Endodermal cell (in vitro differentiated cells): ENCODE data around the gene SIK2. TPM values are rescaled to one million over a fixed set of nuclear protein-coding genes. Genes with fewer than 3 reads are reported as not detected.

Source experiments
- DNase-seq: peaks from one replicate; pipeline ENCODE4 v3.0.0-alpha.2; 2017
- H3K27ac ChIP-seq: 2 replicates; pipeline ENCODE4 v1.5.1; 2013; ENCODE audit warnings: mild to moderate bottlenecking, low read depth, low read length, moderate library complexity
- H3K27me3 ChIP-seq: 2 replicates; pipeline ENCODE4 v1.6.1; 2013; ENCODE audit warnings: mild to moderate bottlenecking, low read length, moderate library complexity; ENCODE audit not compliant: insufficient read depth, control insufficient read depth, poor library complexity, severe bottlenecking
- H3K36me3 ChIP-seq: 2 replicates; pipeline ENCODE4 v1.7.0; 2013; ENCODE audit warnings: mild to moderate bottlenecking, low read length, moderate library complexity; ENCODE audit not compliant: control insufficient read depth, insufficient read depth
- H3K4me1 ChIP-seq: one replicate; pipeline ENCODE4 v1.7.0; 2013; ENCODE audit warnings: low read length; ENCODE audit not compliant: control insufficient read depth, insufficient read depth
- H3K4me3 ChIP-seq: 2 replicates; pipeline ENCODE4 v1.5.1; 2013; ENCODE audit warnings: mild to moderate bottlenecking, low read length, moderate library complexity
- H3K9ac ChIP-seq: 2 replicates; pipeline ENCODE4 v1.6.1; 2013; ENCODE audit warnings: mild to moderate bottlenecking, low read length, moderate library complexity; ENCODE audit not compliant: poor library complexity, severe bottlenecking; ENCODE audit errors: extremely low read depth
- H3K9me3 ChIP-seq: 2 replicates; pipeline ENCODE4 v1.6.1; 2013; ENCODE audit warnings: mild to moderate bottlenecking, low read length, moderate library complexity; ENCODE audit not compliant: control insufficient read depth
- H3K27ac Mint-ChIP-seq: 2 replicates; pipeline ENCODE4 v1.8.0; 2020; ENCODE audit warnings: mixed read lengths
- H3K27me3 Mint-ChIP-seq: 2 replicates; pipeline ENCODE4 v1.8.0; 2021; ENCODE audit warnings: mild to moderate bottlenecking, mixed read lengths; ENCODE audit not compliant: insufficient read depth
- H3K36me3 Mint-ChIP-seq: 2 replicates; pipeline ENCODE4 v1.8.0; 2020; ENCODE audit warnings: low read depth, mixed read lengths
- H3K4me1 Mint-ChIP-seq: 2 replicates; pipeline ENCODE4 v1.8.0; 2020; ENCODE audit warnings: mixed read lengths
- H3K4me3 Mint-ChIP-seq: 2 replicates; pipeline ENCODE4 v1.8.0; 2020; ENCODE audit warnings: mild to moderate bottlenecking, moderate library complexity, mixed read lengths
- H3K9me3 Mint-ChIP-seq: 2 replicates; pipeline ENCODE4 v1.8.0; 2020; ENCODE audit warnings: mild to moderate bottlenecking, mixed read lengths
- CTCF ChIP-seq: fragments of 200-600 bp; sonication (generic); conservative IDR thresholded peaks from 2 replicates; pipeline ENCODE4 v1.5.0; 2021; ENCODE audit warnings: antibody characterized with exemption, mild to moderate bottlenecking
- WGBS, 2 experiments: methylation state at CpG; one replicate each; pipeline versions ENCODE4 v1.1.5 to v1.1.7; 2013; ENCODE audit warnings: missing lambda C conversion rate in 2 of 2, mixed read lengths in 1 of 2; ENCODE audit not compliant: insufficient coverage in 1 of 2, insufficient read length in 1 of 2; 5-methylcytosine and 5-hydroxymethylcytosine counted together
- total RNA-seq, 2 donors: library from RNA; stranded (reverse); fragmentation: NEBNext Ultra II Directional in 1 of 2; extraction: Animal tissue kit (Norgen Biotek cat#: 25700) in 1 of 2; gene quantifications; 2 replicates in 1 of 2; 3 replicates in 1 of 2; pipeline ENCODE4 v1.2.1, GENCODE V29; 2021

SIK2 gene
- total RNA-seq, 2 donors from 2014 or later, result 13.2 to 13.4 TPM

- no peak overlapping the region for H3K9ac ChIP-seq
- no peaks in the 10 kb centered on the region for H3K36me3 ChIP-seq
- TF ChIP-seq CTCF, result no peak
- H3K9me3 ChIP-seq, result peaks cover 5% of the 10 kb centered on the region
- Mint-ChIP-seq H3K9me3 (peaks cover 7% of the 10 kb centered on the region), H3K36me3 (no peaks in the 10 kb centered on the region), H3K27me3 (no peaks in the 10 kb centered on the region), H3K4me3 (no peak overlapping the region), H3K27ac (no peak overlapping the region), H3K4me1 (peaks cover 18% of the 10 kb centered on the region)
- WGBS, 2 experiments, result 100% methylated on average over 2 of the region's 2 CpGs; no CpG with 5 or more reads in 1 of the 2 experiments
- no peak for DNase-seq
- H3K4me1 ChIP-seq, result peaks cover 4% of the 10 kb centered on the region
- H3K4me3 ChIP-seq, result no peak overlapping the region
- H3K27me3 ChIP-seq, result no peaks in the 10 kb centered on the region
- no peak overlapping the region for H3K27ac ChIP-seq
Observed at GRCh38 chr11:111589114-111589513, 13.1 kb upstream of the SIK2 start.

GRCh38 chr11:111589886-111590499 lies 12.3 kb upstream of the SIK2 start:
- 91 to 98% methylated on average over 2 to 5 of the region's 5 CpGs for WGBS, 2 experiments
- Mint-ChIP-seq H3K4me3 (no peak overlapping the region), H3K27me3 (no peaks in the 10 kb centered on the region), H3K9me3 (peaks cover 7% of the 10 kb centered on the region), H3K27ac (no peak overlapping the region), H3K4me1 (peaks cover 15% of the 10 kb centered on the region), H3K36me3 (no peaks in the 10 kb centered on the region)
- Histone ChIP-seq H3K9me3 (peaks cover 5% of the 10 kb centered on the region), H3K36me3 (no peaks in the 10 kb centered on the region), H3K27ac (no peak overlapping the region), H3K27me3 (no peaks in the 10 kb centered on the region), H3K4me3 (no peak overlapping the region), H3K4me1 (peaks cover 2% of the 10 kb centered on the region), H3K9ac (no peak overlapping the region)
- DNase-seq, result no peak
- no peak for TF ChIP-seq CTCF

GRCh38 chr11:111591187-111591960 lies 10.9 kb upstream of the SIK2 start:
- Mint-ChIP-seq H3K27me3 (peaks cover 7% of the 10 kb centered on the region), H3K36me3 (no peaks in the 10 kb centered on the region), H3K4me3 (no peak overlapping the region), H3K27ac (no peak overlapping the region), H3K9me3 (peaks cover 7% of the 10 kb centered on the region), H3K4me1 (peaks cover 10% of the 10 kb centered on the region)
- Histone ChIP-seq H3K36me3 (no peaks in the 10 kb centered on the region), H3K27me3 (no peaks in the 10 kb centered on the region), H3K4me3 (no peak overlapping the region), H3K9ac (no peak overlapping the region), H3K9me3 (peaks cover 12% of the 10 kb centered on the region), H3K27ac (no peak overlapping the region), H3K4me1 (peaks cover 2% of the 10 kb centered on the region)
- TF ChIP-seq CTCF, result no peak
- WGBS, 2 experiments, result 75 to 94% methylated on average over 2 to 4 of the region's 4 CpGs
- DNase-seq, result no peak
